Measurements from ENCODE around the gene ST8SIA5. TPM values are rescaled to one million over a fixed set of nuclear protein-coding genes. Genes with fewer than 3 reads are reported as not detected.

ST8SIA5 gene
- total and polyA plus RNA-seq, 10 of the 15 experiments (the other 5 are each of a cell fraction or from before 2014, with no cell fraction given): 0.02 to 0.32 (median 0.12) TPM; not detected in 1

GRCh38 chr18:46696702-46697101 is 60.2 kb downstream of the ST8SIA5 start (continued):
- no peak for TF ChIP-seq REST (IDR thresholded peaks at IDR 0.05; ENCODE audit: low read depth, low read length)
- TF ChIP-seq KDM1A (IDR thresholded peaks at IDR 0.05; ENCODE audit: borderline replicate concordance): no peak
- no peak for TF ChIP-seq ZBTB11 (CRISPR knock-in tag; IDR thresholded peaks at IDR 0.05)
- TF ChIP-seq, protein P1, sequence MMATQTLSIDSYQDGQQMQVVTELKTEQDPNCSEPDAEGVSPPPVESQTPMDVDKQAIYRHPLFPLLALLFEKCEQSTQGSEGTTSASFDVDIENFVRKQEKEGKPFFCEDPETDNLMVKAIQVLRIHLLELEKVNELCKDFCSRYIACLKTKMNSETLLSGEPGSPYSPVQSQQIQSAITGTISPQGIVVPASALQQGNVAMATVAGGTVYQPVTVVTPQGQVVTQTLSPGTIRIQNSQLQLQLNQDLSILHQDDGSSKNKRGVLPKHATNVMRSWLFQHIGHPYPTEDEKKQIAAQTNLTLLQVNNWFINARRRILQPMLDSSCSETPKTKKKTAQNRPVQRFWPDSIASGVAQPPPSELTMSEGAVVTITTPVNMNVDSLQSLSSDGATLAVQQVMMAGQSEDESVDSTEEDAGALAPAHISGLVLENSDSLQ (IDR thresholded peaks at IDR 0.05): no peak
- TF ChIP-seq, protein P2, sequence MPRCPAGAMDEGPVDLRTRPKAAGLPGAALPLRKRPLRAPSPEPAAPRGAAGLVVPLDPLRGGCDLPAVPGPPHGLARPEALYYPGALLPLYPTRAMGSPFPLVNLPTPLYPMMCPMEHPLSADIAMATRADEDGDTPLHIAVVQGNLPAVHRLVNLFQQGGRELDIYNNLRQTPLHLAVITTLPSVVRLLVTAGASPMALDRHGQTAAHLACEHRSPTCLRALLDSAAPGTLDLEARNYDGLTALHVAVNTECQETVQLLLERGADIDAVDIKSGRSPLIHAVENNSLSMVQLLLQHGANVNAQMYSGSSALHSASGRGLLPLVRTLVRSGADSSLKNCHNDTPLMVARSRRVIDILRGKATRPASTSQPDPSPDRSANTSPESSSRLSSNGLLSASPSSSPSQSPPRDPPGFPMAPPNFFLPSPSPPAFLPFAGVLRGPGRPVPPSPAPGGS (IDR thresholded peaks at IDR 0.05; ENCODE audit: borderline replicate concordance, insufficient read depth, low read depth, low read length, poor library complexity, severe bottlenecking): no peak
- TF ChIP-seq BMI1 (IDR thresholded peaks at IDR 0.05; ENCODE audit: borderline replicate concordance): no peak
